Measurements from ENCODE around the gene CFAP77.

Gene CFAP77

DNA sequence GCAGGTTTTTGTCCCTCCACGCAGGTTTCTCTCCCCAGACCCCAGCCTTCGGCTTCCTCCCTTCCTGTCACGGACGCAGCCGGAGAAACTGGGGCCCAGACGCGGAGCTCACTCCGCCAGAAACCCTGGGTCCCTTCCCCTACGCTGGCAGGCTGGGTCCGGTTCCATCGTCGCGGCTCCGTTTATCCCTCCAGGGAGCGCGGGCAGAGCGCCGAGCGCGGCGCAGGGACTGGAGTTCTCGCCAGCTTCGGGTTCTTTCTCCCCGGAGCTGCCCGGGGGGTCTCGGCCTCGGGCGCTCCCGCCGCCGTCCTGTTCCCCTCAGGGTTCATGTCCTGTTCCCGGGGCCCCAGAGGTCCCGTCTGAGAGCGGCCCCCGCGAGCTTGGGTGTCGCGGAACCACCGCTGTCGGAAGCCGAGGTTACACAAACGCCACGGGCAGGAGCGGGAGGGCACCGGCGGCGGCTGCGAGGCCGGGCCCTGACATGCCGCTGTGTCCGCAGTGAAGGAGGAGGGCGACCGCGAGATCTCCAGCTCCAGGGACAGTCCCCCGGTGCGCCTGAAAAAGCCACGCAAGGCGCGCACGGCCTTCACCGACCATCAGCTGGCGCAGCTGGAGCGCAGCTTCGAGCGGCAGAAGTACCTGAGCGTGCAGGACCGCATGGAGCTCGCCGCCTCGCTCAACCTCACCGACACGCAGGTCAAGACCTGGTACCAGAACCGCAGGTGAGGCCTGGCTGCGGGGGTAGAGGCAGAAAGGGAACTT is 177.0 kb downstream of the CFAP77 start:
- Histone ChIP-seq H3K27ac (ENCODE audit: extremely low read depth, low read depth, low read length) (no peak overlapping the region), H3K4me3 (ENCODE audit: low read depth, low read length) (no peak overlapping the region), H3K4me1 (ENCODE audit: control insufficient read depth, insufficient read depth, low read length) (no peaks in the 10 kb centered on the region), H3K36me3 (ENCODE audit: control insufficient read depth in 2 of 2, insufficient read depth in 1 of 2, low read length in 2 of 2) (no peaks in the 10 kb centered on the region), H3K9me3 (ENCODE audit: control insufficient read depth, insufficient read depth, low read depth, low read length) (no peaks in the 10 kb centered on the region)
- TF ChIP-seq ZNF623 (tag by site-specific recombination; IDR thresholded peaks at IDR 0.05) (no peak), ZNF324 (tag by site-specific recombination; IDR thresholded peaks at IDR 0.05) (no peak), KLF9 (tag by site-specific recombination; IDR thresholded peaks at IDR 0.05; ENCODE audit: low read depth) (no peak), ZNF610 (tag by site-specific recombination; IDR thresholded peaks at IDR 0.05; ENCODE audit: borderline replicate concordance) (no peak), ZNF146 (tag by site-specific recombination; IDR thresholded peaks at IDR 0.05) (no peak), ZNF660 (tag by site-specific recombination; IDR thresholded peaks at IDR 0.05) (no peak), ZNF596 (tag by site-specific recombination; IDR thresholded peaks at IDR 0.05) (no peak), ZNF335 (tag by site-specific recombination; conservative IDR thresholded peaks at IDR 0.05) (no peak), ZNF157 (tag by site-specific recombination; IDR thresholded peaks at IDR 0.05) (no peak), TRIM28 (IDR thresholded peaks at IDR 0.05; ENCODE audit: borderline replicate concordance, low read length) (no peak), ZNF843 (tag by site-specific recombination; IDR thresholded peaks at IDR 0.05) (no peak)
- TF ChIP-seq, protein P1, sequence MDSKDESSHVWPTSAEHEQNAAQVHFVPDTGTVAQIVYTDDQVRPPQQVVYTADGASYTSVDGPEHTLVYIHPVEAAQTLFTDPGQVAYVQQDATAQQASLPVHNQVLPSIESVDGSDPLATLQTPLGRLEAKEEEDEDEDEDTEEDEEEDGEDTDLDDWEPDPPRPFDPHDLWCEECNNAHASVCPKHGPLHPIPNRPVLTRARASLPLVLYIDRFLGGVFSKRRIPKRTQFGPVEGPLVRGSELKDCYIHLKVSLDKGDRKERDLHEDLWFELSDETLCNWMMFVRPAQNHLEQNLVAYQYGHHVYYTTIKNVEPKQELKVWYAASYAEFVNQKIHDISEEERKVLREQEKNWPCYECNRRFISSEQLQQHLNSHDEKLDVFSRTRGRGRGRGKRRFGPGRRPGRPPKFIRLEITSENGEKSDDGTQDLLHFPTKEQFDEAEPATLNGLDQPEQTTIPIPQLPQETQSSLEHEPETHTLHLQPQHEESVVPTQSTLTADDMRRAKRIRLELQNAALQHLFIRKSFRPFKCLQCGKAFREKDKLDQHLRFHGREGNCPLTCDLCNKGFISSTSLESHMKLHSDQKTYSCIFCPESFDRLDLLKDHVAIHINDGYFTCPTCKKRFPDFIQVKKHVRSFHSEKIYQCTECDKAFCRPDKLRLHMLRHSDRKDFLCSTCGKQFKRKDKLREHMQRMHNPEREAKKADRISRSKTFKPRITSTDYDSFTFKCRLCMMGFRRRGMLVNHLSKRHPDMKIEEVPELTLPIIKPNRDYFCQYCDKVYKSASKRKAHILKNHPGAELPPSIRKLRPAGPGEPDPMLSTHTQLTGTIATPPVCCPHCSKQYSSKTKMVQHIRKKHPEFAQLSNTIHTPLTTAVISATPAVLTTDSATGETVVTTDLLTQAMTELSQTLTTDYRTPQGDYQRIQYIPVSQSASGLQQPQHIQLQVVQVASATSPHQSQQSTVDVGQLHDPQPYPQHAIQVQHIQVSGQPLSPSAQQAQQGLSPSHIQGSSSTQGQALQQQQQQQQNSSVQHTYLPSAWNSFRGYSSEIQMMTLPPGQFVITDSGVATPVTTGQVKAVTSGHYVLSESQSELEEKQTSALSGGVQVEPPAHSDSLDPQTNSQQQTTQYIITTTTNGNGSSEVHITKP (tag by site-specific recombination; IDR thresholded peaks at IDR 0.05) = no peak
- TF ChIP-seq, protein P2, sequence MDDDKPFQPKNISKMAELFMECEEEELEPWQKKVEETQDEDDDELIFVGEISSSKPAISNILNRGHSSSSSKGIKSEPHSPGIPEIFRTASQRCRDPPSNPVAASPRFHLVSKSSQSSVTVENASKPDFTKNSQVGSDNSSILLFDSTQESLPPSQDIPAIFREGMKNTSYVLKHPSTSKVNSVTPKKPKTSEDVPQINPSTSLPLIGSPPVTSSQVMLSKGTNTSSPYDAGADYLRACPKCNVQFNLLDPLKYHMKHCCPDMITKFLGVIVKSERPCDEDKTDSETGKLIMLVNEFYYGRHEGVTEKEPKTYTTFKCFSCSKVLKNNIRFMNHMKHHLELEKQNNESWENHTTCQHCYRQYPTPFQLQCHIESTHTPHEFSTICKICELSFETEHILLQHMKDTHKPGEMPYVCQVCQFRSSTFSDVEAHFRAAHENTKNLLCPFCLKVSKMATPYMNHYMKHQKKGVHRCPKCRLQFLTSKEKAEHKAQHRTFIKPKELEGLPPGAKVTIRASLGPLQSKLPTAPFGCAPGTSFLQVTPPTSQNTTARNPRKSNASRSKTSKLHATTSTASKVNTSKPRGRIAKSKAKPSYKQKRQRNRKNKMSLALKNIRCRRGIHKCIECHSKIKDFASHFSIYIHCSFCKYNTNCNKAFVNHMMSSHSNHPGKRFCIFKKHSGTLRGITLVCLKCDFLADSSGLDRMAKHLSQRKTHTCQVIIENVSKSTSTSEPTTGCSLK (tag by site-specific recombination; IDR thresholded peaks at IDR 0.05) = no peak
- TF ChIP-seq, protein P3, sequence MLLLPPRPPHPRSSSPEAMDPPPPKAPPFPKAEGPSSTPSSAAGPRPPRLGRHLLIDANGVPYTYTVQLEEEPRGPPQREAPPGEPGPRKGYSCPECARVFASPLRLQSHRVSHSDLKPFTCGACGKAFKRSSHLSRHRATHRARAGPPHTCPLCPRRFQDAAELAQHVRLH (tag by site-specific recombination; IDR thresholded peaks at IDR 0.05) = no peak
- CTCF ChIA-PET = interaction anchor here (0.8 kb wide), 1 partner anchor 174 kb away, joined by 5 read pairs; no protein-coding TSS in a partner anchor
- POLR2A ChIA-PET = no interaction called here

DNA sequence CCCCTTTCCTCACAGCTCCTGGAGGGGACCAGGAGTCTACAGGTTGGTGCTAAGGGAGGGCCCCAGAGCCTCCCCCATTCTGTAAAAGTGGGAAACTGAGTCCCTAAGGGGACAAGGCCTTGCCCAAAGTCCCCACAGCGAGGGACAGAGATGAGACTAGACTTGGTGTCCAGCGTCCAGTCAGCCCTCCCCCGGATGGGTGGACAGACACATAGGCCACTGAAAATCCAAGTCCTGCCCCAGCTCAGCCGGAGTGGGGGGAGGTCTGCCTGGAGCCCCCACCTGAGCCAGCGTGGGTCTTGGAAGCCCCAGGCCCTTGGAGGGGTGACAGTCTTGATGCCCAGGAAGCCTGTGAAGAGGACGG is 177.6 kb downstream of the CFAP77 start:
- POLR2A ChIA-PET = no interaction called here

More for the DNA sequence above, 177.6 kb downstream of the CFAP77 start:
- no peak overlapping the region for H3K27ac ChIP-seq (ENCODE audit: extremely low read depth, low read depth, low read length)
- H3K4me3 ChIP-seq (ENCODE audit: low read depth, low read length) = no peak overlapping the region
- no peaks in the 10 kb centered on the region for H3K36me3 ChIP-seq (ENCODE audit: control insufficient read depth in 2 of 2, insufficient read depth in 1 of 2, low read length in 2 of 2)
- TF ChIP-seq ZNF785 (tag by site-specific recombination; IDR thresholded peaks at IDR 0.05) = no peak
- no peak for TF ChIP-seq KLF8 (tag by site-specific recombination; IDR thresholded peaks at IDR 0.05)
- TF ChIP-seq ZNF670 (tag by site-specific recombination; IDR thresholded peaks at IDR 0.05; ENCODE audit: low read depth) = no peak
- TF ChIP-seq KLF1 (tag by site-specific recombination; IDR thresholded peaks at IDR 0.05) = no peak
- TF ChIP-seq ZNF16 (tag by site-specific recombination; IDR thresholded peaks at IDR 0.05; ENCODE audit: low read depth) = no peak
- TF ChIP-seq, protein P3 (tag by site-specific recombination; IDR thresholded peaks at IDR 0.05) = no peak
- TF ChIP-seq KLF10 (tag by site-specific recombination; IDR thresholded peaks at IDR 0.05) = no peak
- no peak for TF ChIP-seq SCRT1 (tag by site-specific recombination; IDR thresholded peaks at IDR 0.05; ENCODE audit: borderline replicate concordance)
- TF ChIP-seq, protein P4, sequence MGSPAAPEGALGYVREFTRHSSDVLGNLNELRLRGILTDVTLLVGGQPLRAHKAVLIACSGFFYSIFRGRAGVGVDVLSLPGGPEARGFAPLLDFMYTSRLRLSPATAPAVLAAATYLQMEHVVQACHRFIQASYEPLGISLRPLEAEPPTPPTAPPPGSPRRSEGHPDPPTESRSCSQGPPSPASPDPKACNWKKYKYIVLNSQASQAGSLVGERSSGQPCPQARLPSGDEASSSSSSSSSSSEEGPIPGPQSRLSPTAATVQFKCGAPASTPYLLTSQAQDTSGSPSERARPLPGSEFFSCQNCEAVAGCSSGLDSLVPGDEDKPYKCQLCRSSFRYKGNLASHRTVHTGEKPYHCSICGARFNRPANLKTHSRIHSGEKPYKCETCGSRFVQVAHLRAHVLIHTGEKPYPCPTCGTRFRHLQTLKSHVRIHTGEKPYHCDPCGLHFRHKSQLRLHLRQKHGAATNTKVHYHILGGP (tag by site-specific recombination; IDR thresholded peaks at IDR 0.05) = no peak
- no peak for TF ChIP-seq ZNF311 (tag by site-specific recombination; IDR thresholded peaks at IDR 0.05; ENCODE audit: borderline replicate concordance)
- TF ChIP-seq, protein P5, sequence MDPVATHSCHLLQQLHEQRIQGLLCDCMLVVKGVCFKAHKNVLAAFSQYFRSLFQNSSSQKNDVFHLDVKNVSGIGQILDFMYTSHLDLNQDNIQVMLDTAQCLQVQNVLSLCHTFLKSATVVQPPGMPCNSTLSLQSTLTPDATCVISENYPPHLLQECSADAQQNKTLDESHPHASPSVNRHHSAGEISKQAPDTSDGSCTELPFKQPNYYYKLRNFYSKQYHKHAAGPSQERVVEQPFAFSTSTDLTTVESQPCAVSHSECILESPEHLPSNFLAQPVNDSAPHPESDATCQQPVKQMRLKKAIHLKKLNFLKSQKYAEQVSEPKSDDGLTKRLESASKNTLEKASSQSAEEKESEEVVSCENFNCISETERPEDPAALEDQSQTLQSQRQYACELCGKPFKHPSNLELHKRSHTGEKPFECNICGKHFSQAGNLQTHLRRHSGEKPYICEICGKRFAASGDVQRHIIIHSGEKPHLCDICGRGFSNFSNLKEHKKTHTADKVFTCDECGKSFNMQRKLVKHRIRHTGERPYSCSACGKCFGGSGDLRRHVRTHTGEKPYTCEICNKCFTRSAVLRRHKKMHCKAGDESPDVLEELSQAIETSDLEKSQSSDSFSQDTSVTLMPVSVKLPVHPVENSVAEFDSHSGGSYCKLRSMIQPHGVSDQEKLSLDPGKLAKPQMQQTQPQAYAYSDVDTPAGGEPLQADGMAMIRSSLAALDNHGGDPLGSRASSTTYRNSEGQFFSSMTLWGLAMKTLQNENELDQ (tag by site-specific recombination; IDR thresholded peaks at IDR 0.05; ENCODE audit: low read depth) = no peak
- no peak for TF ChIP-seq ZNF707 (tag by site-specific recombination; IDR thresholded peaks at IDR 0.05)
- CTCF ChIA-PET = interaction anchor here (0.8 kb wide), 1 partner anchor 175 kb away, joined by 5 read pairs; no protein-coding TSS in a partner anchor
- no peaks in the 10 kb centered on the region for H3K4me1 ChIP-seq (ENCODE audit: control insufficient read depth, insufficient read depth, low read length)
- H3K9me3 ChIP-seq (ENCODE audit: control insufficient read depth, insufficient read depth, low read depth, low read length) = no peaks in the 10 kb centered on the region
